Inflammatory macrophage treated with lipopolysaccharide for 1 hour (primary cell): ENCODE data around the gene ZC3H12D.
"Not testable (repeated sequence)": the region's sequence is repeated elsewhere in the genome, so short reads cannot be mapped to it uniquely, and the experiment has no call there.

ENCODE experiments used
- DNase-seq, 2 donors: peaks; one replicate each; pipeline ENCODE4 v3.0.0-alpha.2; 2020 to 2022

ZC3H12D gene

GRCh38 chr6:149457316-149457884 is 27.4 kb downstream of the ZC3H12D start:
- no peak for DNase-seq

GRCh38 chr6:149456311-149457021 is 28.3 kb downstream of the ZC3H12D start:
- no peak for DNase-seq

- DNase-seq: no peak
Observed at GRCh38 chr6:149455031-149455732, 29.6 kb downstream of the ZC3H12D start.

GRCh38 chr6:149454346-149454848 is 30.4 kb downstream of the ZC3H12D start:
- peak; percentile 56 to 66 for DNase-seq

- DNase-seq: no peak
Observed at GRCh38 chr6:149453597-149454345, 31.0 kb downstream of the ZC3H12D start.

- no peak for DNase-seq
Observed at GRCh38 chr6:149452037-149452939, 32.5 kb downstream of the ZC3H12D start.

GRCh38 chr6:149451376-149452036 is 33.3 kb downstream of the ZC3H12D start:
- no peak for DNase-seq

- DNase-seq: no peak
Observed at GRCh38 chr6:149450679-149451375, 34.0 kb downstream of the ZC3H12D start.

- no peak for DNase-seq
Observed at GRCh38 chr6:149449831-149450678, 34.8 kb downstream of the ZC3H12D start.

GRCh38 chr6:149448821-149449453 is 35.9 kb downstream of the ZC3H12D start:
- no peak for DNase-seq

GRCh38 chr6:149446791-149447376 is 37.9 kb downstream of the ZC3H12D start:
- no peak for DNase-seq

GRCh38 chr6:149445573-149445972 is 39.2 kb downstream of the ZC3H12D start:
- DNase-seq: no peak

GRCh38 chr6:149445095-149445466 is 39.7 kb downstream of the ZC3H12D start:
- DNase-seq: no peak

GRCh38 chr6:149444360-149445094 is 40.3 kb downstream of the ZC3H12D start:
- not testable (repeated sequence) for DNase-seq

- DNase-seq: no peak
Observed at GRCh38 chr6:149443411-149444181, 41.2 kb downstream of the ZC3H12D start.

- DNase-seq: no peak
Observed at GRCh38 chr6:149441740-149442139, 43.1 kb downstream of the ZC3H12D start.
